Thyroid gland (tissue), 4 donors: Measurements from ENCODE around the gene RNF5.

ENCODE experiments used
- POLR2A ChIP-seq, 2 donors: fragments of 450-650 bp; IDR thresholded peaks; one replicate each; pipeline ENCODE4 v1.6.1; 2017; ENCODE audit warnings: antibody characterized with exemption in 2 of 2, mild to moderate bottlenecking in 2 of 2, moderate library complexity in 1 of 2
- TF ChIP-seq, protein P1 (sequence below), 6 experiments: fragments of 200-600 bp in 3 of 6; fragments of 450-650 bp in 3 of 6; sonication (generic) in 3 of 6; IDR thresholded peaks; one replicate each; pipeline ENCODE4 v1.5.1; 2016 to 2019; ENCODE audit warnings: antibody characterized with exemption in 6 of 6, mild to moderate bottlenecking in 2 of 6, inconsistent platforms in 1 of 6, moderate library complexity in 1 of 6

GRCh38 chr6:32139590-32139989 lies 38.6 kb upstream of the RNF5 start:
- no peak for TF ChIP-seq POLR2A (IDR thresholded peaks at IDR 0.05)
- TF ChIP-seq, protein P1, sequence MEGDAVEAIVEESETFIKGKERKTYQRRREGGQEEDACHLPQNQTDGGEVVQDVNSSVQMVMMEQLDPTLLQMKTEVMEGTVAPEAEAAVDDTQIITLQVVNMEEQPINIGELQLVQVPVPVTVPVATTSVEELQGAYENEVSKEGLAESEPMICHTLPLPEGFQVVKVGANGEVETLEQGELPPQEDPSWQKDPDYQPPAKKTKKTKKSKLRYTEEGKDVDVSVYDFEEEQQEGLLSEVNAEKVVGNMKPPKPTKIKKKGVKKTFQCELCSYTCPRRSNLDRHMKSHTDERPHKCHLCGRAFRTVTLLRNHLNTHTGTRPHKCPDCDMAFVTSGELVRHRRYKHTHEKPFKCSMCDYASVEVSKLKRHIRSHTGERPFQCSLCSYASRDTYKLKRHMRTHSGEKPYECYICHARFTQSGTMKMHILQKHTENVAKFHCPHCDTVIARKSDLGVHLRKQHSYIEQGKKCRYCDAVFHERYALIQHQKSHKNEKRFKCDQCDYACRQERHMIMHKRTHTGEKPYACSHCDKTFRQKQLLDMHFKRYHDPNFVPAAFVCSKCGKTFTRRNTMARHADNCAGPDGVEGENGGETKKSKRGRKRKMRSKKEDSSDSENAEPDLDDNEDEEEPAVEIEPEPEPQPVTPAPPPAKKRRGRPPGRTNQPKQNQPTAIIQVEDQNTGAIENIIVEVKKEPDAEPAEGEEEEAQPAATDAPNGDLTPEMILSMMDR (IDR thresholded peaks at IDR 0.05), result no peak
